Left lobe of liver (tissue), 2 donors: ENCODE data around the gene IGFBP6. TPM values are rescaled to one million over a fixed set of nuclear protein-coding genes. Genes with fewer than 3 reads are reported as not detected.
"Not testable (repeated sequence)": the region's sequence is repeated elsewhere in the genome, so short reads cannot be mapped to it uniquely, and the experiment has no call there.

ENCODE experiments used
- ATAC-seq: fragments of 200-7000 bp; cut with Tn5 transposase; one replicate; pipeline ENCODE4 v1.9.1; 2020; ENCODE audit warnings: mild to moderate bottlenecking, moderate library complexity
- DNase-seq: peaks from one replicate; pipeline ENCODE4 v3.0.0-alpha.2; 2020; ENCODE audit warnings: low spot score
- total RNA-seq: library from RNA; stranded (reverse); gene quantifications from one replicate; pipeline ENCODE4 v1.2.1, GENCODE V29; 2021
- donor health status: DM: no; HTN: no; CAD: no; lungs with moderate emphysema.
- donor health status: DM: no; HTN: yes; CAD: no.

Gene IGFBP6
- total RNA-seq, 1 donor from 2014 or later, result 5.2 TPM

GRCh38 chr12:53094796-53095595 lies 2.5 kb upstream of the IGFBP6 start:
- DNase-seq, result peak; percentile 22
- not testable (repeated sequence) for ATAC-seq

- DNase-seq, result peak; percentile 27
- not testable (repeated sequence) for ATAC-seq
Observed at GRCh38 chr12:53095596-53095895, 1.9 kb upstream of the IGFBP6 start.

GRCh38 chr12:53096089-53096741 lies 1.3 kb upstream of the IGFBP6 start:
- peak; percentile 46 for DNase-seq
- ATAC-seq, result no peak

GRCh38 chr12:53096759-53097158 lies 708 bp upstream of the IGFBP6 start:
- DNase-seq (peak; percentile 41), ATAC-seq (no peak)

- peak; percentile 9 for ATAC-seq
- DNase-seq, result peak; percentile 44
Observed at GRCh38 chr12:53097207-53097563, 282 bp upstream of the IGFBP6 start.

- DNase-seq, result peak; percentile 32
- ATAC-seq, result no peak
Observed at GRCh38 chr12:53098354-53098981, 1.0 kb downstream of the IGFBP6 start.

- DNase-seq (peak; percentile 79), ATAC-seq (peak; percentile 67)
Observed at GRCh38 chr12:53099071-53099882, 1.8 kb downstream of the IGFBP6 start.

GRCh38 chr12:53100466-53101151 lies 3.1 kb downstream of the IGFBP6 start:
- DNase-seq (no peak), ATAC-seq (no peak)

- DNase-seq, result no peak
- no peak for ATAC-seq
Observed at GRCh38 chr12:53101266-53101665, 3.8 kb downstream of the IGFBP6 start.

GRCh38 chr12:53101931-53102781 lies 4.7 kb downstream of the IGFBP6 start:
- ATAC-seq (peak; percentile 65), DNase-seq (no peak)

- ATAC-seq, result peak; percentile 50
- DNase-seq, result no peak
Observed at GRCh38 chr12:53102883-53103807, 5.7 kb downstream of the IGFBP6 start, which contains the start of gene SOAT2. SOAT2 (plus strand) TSS chr12:53103486; CDS start chr12:53103578, 92 bp downstream.

GRCh38 chr12:53103860-53104305 lies 6.4 kb downstream of the IGFBP6 start:
- ATAC-seq (peak; percentile 9), DNase-seq (no peak)

- DNase-seq (no peak), ATAC-seq (peak; percentile 24)
Observed at GRCh38 chr12:53105256-53105655, 7.8 kb downstream of the IGFBP6 start.

- DNase-seq (no peak), ATAC-seq (no peak)
Observed at GRCh38 chr12:53105712-53106439, 8.4 kb downstream of the IGFBP6 start.

GRCh38 chr12:53107122-53107521 lies 9.7 kb downstream of the IGFBP6 start:
- no peak for ATAC-seq
- DNase-seq, result no peak

- ATAC-seq, DNase-seq: not testable (repeated sequence)
Observed at GRCh38 chr12:53112431-53112830, 15.0 kb downstream of the IGFBP6 start.

GRCh38 chr12:53113136-53113705 lies 15.8 kb downstream of the IGFBP6 start:
- ATAC-seq (no peak), DNase-seq (no peak)
